GM12872 (cell line): ENCODE results near the gene CAMK2D.

Source experiments
- CTCF ChIP-seq: IDR thresholded peaks from 3 replicates; pipeline ENCODE4 v1.5.1; 2011; ENCODE audit warnings: low read depth, mild to moderate bottlenecking, low read length, moderate library complexity; ENCODE audit not compliant: insufficient read depth

The CAMK2D gene

GRCh38 chr4:113701169-113701568 lies 60.4 kb downstream of the CAMK2D start:
- TF ChIP-seq CTCF, result no peak

- TF ChIP-seq CTCF, result no peak
Observed at GRCh38 chr4:113700602-113701150, 60.9 kb downstream of the CAMK2D start.

- TF ChIP-seq CTCF, result no peak
Observed at GRCh38 chr4:113699772-113700171, 61.8 kb downstream of the CAMK2D start.

GRCh38 chr4:113697429-113697828 lies 64.1 kb downstream of the CAMK2D start:
- TF ChIP-seq CTCF, result no peak

- TF ChIP-seq CTCF, result no peak
Observed at GRCh38 chr4:113695328-113696169, 66.0 kb downstream of the CAMK2D start.

GRCh38 chr4:113694008-113694407 lies 67.5 kb downstream of the CAMK2D start:
- TF ChIP-seq CTCF, result no peak

- no peak for TF ChIP-seq CTCF
Observed at GRCh38 chr4:113692809-113693411, 68.6 kb downstream of the CAMK2D start.
